Measurements from ENCODE around the gene CMC2.

Gene CMC2

DNA sequence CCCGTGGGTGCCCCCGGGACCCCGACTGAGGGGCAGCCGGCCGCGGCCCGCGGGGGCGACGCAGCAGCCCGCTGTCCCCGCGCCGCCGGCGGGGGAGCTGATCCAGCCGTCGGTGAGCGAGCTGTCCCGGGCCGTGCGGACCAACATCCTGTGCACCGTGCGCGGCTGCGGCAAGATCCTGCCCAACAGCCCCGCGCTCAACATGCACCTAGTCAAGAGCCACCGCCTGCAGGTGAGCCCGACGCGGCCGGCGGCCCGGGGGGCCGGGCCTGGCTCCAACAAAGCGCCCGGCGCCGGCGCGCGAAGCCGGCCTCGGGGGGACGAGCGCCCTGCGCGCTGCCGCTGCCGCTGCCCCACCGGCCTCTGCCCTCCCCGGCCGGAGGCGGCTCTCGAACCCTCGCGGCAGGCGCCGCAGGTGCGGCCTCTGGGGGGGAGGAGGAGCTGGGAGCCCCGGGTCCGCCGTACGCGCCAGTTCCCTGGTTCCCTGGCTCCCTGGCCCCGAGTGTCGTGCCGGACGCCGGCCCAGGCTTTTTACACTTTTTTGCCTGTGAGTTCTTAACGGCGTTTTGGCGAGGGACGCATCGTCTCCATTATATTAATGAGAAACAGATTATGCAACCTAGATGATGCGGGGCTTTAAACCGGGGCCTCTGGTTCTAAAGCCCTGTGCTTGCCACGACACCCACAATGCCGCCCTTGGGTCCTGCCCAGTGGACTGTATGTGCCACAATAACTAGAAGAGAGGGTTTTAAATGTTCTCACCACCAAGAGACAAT lies 29.5 kb upstream of the CMC2 start (continued):
- TF ChIP-seq, protein P1, sequence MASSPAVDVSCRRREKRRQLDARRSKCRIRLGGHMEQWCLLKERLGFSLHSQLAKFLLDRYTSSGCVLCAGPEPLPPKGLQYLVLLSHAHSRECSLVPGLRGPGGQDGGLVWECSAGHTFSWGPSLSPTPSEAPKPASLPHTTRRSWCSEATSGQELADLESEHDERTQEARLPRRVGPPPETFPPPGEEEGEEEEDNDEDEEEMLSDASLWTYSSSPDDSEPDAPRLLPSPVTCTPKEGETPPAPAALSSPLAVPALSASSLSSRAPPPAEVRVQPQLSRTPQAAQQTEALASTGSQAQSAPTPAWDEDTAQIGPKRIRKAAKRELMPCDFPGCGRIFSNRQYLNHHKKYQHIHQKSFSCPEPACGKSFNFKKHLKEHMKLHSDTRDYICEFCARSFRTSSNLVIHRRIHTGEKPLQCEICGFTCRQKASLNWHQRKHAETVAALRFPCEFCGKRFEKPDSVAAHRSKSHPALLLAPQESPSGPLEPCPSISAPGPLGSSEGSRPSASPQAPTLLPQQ (tag by site-specific recombination; IDR thresholded peaks at IDR 0.05), result no peak
- TF ChIP-seq, protein P2, sequence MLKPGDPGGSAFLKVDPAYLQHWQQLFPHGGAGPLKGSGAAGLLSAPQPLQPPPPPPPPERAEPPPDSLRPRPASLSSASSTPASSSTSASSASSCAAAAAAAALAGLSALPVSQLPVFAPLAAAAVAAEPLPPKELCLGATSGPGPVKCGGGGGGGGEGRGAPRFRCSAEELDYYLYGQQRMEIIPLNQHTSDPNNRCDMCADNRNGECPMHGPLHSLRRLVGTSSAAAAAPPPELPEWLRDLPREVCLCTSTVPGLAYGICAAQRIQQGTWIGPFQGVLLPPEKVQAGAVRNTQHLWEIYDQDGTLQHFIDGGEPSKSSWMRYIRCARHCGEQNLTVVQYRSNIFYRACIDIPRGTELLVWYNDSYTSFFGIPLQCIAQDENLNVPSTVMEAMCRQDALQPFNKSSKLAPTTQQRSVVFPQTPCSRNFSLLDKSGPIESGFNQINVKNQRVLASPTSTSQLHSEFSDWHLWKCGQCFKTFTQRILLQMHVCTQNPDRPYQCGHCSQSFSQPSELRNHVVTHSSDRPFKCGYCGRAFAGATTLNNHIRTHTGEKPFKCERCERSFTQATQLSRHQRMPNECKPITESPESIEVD (tag by site-specific recombination; IDR thresholded peaks at IDR 0.05), result no peak
- TF ChIP-seq ZXDB (tag by site-specific recombination; IDR thresholded peaks at IDR 0.05) (no peak), ZNF629 (tag by site-specific recombination; IDR thresholded peaks at IDR 0.05) (no peak), ZSCAN16 (tag by site-specific recombination; IDR thresholded peaks at IDR 0.05) (no peak), KLF10 (tag by site-specific recombination; IDR thresholded peaks at IDR 0.05) (no peak), ZNF473 (tag by site-specific recombination; IDR thresholded peaks at IDR 0.05) (no peak), ZNF561 (tag by site-specific recombination; IDR thresholded peaks at IDR 0.05; ENCODE audit: borderline replicate concordance) (no peak), WT1 (tag by site-specific recombination; IDR thresholded peaks at IDR 0.05) (no peak), ZNF621 (tag by site-specific recombination; IDR thresholded peaks at IDR 0.05) (no peak), MYNN (tag by site-specific recombination; IDR thresholded peaks at IDR 0.05; ENCODE audit: borderline replicate concordance) (no peak), ZNF223 (tag by site-specific recombination; IDR thresholded peaks at IDR 0.05) (no peak), ZNF311 (tag by site-specific recombination; IDR thresholded peaks at IDR 0.05; ENCODE audit: borderline replicate concordance) (no peak), ZNF768 (tag by site-specific recombination; IDR thresholded peaks at IDR 0.05) (no peak), ZNF837 (tag by site-specific recombination; IDR thresholded peaks at IDR 0.05) (no peak), ZNF76 (tag by site-specific recombination; IDR thresholded peaks at IDR 0.05; ENCODE audit: borderline replicate concordance, low read depth) (peak; percentile 43; the same call in 1 of the 2 replicates)
- TF ChIP-seq, protein P3, sequence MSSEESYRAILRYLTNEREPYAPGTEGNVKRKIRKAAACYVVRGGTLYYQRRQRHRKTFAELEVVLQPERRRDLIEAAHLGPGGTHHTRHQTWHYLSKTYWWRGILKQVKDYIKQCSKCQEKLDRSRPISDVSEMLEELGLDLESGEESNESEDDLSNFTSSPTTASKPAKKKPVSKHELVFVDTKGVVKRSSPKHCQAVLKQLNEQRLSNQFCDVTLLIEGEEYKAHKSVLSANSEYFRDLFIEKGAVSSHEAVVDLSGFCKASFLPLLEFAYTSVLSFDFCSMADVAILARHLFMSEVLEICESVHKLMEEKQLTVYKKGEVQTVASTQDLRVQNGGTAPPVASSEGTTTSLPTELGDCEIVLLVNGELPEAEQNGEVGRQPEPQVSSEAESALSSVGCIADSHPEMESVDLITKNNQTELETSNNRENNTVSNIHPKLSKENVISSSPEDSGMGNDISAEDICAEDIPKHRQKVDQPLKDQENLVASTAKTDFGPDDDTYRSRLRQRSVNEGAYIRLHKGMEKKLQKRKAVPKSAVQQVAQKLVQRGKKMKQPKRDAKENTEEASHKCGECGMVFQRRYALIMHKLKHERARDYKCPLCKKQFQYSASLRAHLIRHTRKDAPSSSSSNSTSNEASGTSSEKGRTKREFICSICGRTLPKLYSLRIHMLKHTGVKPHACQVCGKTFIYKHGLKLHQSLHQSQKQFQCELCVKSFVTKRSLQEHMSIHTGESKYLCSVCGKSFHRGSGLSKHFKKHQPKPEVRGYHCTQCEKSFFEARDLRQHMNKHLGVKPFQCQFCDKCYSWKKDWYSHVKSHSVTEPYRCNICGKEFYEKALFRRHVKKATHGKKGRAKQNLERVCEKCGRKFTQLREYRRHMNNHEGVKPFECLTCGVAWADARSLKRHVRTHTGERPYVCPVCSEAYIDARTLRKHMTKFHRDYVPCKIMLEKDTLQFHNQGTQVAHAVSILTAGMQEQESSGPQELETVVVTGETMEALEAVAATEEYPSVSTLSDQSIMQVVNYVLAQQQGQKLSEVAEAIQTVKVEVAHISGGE (tag by site-specific recombination; conservative IDR thresholded peaks at IDR 0.05; ENCODE audit: low read depth), result peak; percentile 34; the same call in 1 of the 2 replicates
- TF ChIP-seq, protein P4, sequence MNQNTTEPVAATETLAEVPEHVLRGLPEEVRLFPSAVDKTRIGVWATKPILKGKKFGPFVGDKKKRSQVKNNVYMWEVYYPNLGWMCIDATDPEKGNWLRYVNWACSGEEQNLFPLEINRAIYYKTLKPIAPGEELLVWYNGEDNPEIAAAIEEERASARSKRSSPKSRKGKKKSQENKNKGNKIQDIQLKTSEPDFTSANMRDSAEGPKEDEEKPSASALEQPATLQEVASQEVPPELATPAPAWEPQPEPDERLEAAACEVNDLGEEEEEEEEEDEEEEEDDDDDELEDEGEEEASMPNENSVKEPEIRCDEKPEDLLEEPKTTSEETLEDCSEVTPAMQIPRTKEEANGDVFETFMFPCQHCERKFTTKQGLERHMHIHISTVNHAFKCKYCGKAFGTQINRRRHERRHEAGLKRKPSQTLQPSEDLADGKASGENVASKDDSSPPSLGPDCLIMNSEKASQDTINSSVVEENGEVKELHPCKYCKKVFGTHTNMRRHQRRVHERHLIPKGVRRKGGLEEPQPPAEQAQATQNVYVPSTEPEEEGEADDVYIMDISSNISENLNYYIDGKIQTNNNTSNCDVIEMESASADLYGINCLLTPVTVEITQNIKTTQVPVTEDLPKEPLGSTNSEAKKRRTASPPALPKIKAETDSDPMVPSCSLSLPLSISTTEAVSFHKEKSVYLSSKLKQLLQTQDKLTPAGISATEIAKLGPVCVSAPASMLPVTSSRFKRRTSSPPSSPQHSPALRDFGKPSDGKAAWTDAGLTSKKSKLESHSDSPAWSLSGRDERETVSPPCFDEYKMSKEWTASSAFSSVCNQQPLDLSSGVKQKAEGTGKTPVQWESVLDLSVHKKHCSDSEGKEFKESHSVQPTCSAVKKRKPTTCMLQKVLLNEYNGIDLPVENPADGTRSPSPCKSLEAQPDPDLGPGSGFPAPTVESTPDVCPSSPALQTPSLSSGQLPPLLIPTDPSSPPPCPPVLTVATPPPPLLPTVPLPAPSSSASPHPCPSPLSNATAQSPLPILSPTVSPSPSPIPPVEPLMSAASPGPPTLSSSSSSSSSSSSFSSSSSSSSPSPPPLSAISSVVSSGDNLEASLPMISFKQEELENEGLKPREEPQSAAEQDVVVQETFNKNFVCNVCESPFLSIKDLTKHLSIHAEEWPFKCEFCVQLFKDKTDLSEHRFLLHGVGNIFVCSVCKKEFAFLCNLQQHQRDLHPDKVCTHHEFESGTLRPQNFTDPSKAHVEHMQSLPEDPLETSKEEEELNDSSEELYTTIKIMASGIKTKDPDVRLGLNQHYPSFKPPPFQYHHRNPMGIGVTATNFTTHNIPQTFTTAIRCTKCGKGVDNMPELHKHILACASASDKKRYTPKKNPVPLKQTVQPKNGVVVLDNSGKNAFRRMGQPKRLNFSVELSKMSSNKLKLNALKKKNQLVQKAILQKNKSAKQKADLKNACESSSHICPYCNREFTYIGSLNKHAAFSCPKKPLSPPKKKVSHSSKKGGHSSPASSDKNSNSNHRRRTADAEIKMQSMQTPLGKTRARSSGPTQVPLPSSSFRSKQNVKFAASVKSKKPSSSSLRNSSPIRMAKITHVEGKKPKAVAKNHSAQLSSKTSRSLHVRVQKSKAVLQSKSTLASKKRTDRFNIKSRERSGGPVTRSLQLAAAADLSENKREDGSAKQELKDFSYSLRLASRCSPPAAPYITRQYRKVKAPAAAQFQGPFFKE (tag by site-specific recombination; IDR thresholded peaks at IDR 0.05; ENCODE audit: borderline replicate concordance), result no peak
- TF ChIP-seq, protein P5, sequence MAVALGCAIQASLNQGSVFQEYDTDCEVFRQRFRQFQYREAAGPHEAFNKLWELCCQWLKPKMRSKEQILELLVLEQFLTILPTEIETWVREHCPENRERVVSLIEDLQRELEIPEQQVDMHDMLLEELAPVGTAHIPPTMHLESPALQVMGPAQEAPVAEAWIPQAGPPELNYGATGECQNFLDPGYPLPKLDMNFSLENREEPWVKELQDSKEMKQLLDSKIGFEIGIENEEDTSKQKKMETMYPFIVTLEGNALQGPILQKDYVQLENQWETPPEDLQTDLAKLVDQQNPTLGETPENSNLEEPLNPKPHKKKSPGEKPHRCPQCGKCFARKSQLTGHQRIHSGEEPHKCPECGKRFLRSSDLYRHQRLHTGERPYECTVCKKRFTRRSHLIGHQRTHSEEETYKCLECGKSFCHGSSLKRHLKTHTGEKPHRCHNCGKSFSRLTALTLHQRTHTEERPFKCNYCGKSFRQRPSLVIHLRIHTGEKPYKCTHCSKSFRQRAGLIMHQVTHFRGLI (tag by site-specific recombination; IDR thresholded peaks at IDR 0.05), result no peak
- TF ChIP-seq, protein P6, sequence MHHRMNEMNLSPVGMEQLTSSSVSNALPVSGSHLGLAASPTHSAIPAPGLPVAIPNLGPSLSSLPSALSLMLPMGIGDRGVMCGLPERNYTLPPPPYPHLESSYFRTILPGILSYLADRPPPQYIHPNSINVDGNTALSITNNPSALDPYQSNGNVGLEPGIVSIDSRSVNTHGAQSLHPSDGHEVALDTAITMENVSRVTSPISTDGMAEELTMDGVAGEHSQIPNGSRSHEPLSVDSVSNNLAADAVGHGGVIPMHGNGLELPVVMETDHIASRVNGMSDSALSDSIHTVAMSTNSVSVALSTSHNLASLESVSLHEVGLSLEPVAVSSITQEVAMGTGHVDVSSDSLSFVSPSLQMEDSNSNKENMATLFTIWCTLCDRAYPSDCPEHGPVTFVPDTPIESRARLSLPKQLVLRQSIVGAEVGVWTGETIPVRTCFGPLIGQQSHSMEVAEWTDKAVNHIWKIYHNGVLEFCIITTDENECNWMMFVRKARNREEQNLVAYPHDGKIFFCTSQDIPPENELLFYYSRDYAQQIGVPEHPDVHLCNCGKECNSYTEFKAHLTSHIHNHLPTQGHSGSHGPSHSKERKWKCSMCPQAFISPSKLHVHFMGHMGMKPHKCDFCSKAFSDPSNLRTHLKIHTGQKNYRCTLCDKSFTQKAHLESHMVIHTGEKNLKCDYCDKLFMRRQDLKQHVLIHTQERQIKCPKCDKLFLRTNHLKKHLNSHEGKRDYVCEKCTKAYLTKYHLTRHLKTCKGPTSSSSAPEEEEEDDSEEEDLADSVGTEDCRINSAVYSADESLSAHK (tag by site-specific recombination; IDR thresholded peaks at IDR 0.05), result no peak
- TF ChIP-seq, protein P7, sequence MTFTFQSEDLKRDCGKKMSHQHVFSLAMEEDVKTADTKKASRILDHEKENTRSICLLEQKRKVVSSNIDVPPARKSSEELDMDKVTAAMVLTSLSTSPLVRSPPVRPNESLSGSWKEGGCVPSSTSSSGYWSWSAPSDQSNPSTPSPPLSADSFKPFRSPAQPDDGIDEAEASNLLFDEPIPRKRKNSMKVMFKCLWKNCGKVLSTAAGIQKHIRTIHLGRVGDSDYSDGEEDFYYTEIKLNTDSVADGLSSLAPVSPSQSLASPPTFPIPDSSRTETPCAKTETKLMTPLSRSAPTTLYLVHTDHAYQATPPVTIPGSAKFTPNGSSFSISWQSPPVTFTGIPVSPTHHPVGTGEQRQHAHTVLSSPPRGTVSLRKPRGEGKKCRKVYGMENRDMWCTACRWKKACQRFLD (tag by site-specific recombination; IDR thresholded peaks at IDR 0.05), result no peak
